ENCODE data around the gene TNFRSF13B.
"Not testable (repeated sequence)": the region's sequence is repeated elsewhere in the genome, so short reads cannot be mapped to it uniquely, and the experiment has no call there.

Gene TNFRSF13B

GRCh38 chr17:16971458-16972338 is at the start of gene TNFRSF13B:
Gene TNFRSF13B, minus strand, starts transcription at chr17:16972118. Its CDS starts 43 bp downstream, at chr17:16972075.
- DNase-seq, result no peak

DNA sequence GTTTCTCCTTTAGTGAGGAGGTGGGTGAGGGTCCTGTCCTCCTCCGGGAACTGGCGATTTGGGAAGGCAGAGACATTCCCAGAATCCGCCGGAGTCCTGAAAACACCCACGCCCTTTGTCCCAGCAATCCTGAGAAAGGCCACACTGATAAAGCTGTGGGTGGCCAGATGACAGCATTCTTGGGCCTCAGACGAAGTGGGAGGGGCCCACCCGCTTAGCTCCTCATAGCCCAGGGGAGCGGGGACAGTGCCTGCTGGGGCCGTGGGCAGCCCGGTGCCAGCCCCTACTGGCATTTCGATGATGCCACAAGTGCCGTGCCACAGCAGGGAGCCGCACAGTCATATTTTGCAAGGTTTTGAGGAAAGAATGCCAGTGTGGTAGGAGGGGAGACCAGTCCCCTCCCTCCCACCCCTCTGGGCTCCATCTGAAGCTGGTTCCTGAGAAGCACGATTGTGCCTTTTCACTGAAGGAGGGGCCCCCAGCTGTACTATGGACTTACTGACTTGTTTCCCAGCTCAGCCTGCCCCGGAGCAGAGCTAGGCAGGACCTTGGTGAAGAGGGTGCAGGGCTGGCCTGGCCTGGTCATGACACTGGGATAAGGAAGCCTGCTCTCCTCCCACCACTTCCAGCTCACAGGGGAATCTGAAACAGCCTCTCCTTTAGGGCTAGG is 49.4 kb upstream of the TNFRSF13B start:
- no peak for DNase-seq

GRCh38 chr17:17020821-17021193 is 48.9 kb upstream of the TNFRSF13B start:
- DNase-seq, result no peak

GRCh38 chr17:17019891-17020456 is 48.1 kb upstream of the TNFRSF13B start:
- DNase-seq, result no peak

- no peak for DNase-seq
Measured at GRCh38 chr17:17019430-17019762, 47.5 kb upstream of the TNFRSF13B start.

DNA sequence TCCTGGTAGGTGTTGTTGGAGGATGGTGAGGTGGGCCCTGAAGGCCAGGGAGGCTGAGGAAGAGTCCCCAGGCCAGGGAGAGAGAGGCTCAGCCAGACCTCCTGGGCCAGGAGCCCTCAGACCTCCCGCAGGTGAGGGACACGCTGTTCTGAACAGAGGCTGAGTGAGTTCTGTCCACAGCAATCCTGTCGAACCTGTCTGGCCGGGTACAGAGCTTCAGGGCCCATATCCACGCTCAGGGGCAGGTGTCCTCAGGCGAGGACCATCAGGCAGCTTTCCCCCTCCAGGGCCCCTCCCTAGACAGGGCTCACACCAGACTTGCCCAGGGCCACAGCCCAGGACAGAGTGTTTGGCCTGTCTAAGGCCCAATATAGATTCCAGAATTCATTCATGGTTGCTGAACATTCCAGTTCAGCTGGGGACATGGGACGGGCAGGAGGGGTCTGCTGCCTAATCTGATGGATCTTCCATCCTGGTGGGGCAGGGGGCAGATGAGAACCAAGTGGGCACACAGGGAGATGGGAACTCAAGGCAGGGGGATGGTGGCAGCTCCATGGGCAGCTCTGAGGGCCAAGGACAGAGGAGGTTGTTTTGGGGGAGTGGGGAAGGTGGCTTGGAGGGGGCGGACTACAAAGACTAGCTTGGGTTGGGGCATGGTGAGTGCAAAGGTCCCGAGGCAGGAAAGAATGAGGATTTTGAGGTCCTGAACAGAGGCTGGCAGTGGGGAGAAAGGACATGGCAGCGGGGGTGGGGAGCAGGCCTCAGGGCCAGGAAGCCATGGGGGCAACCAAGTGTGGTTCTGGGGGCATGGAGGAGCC is 46.9 kb upstream of the TNFRSF13B start:
- DNase-seq, result peak; percentile 32 to 80

GRCh38 chr17:17018021-17018441 is 46.1 kb upstream of the TNFRSF13B start:
- DNase-seq, result no peak

GRCh38 chr17:17017343-17018014 is 45.6 kb upstream of the TNFRSF13B start:
- no peak for DNase-seq

- DNase-seq, result not testable (repeated sequence)
Measured at GRCh38 chr17:17016199-17017197, 44.6 kb upstream of the TNFRSF13B start.

DNA sequence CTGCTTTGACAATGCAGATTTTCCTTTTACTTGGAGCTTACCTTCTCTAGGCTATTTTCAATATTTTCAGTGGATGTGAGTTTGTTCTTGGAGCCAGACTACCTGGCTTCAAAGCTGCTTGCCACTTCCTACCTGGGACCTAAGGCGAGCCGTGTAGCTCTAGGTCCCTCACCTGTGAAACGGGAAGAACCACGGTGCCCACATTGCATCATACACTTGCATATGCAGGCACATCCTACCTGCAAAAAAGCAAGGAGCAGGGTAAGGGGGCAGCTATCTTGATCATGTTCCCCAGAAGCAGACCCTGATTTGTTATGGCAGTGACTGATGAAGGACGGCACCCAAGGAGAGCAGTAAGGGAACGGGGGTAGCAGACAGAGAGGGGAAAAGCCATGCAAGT is 43.3 kb upstream of the TNFRSF13B start:
- DNase-seq, result no peak

GRCh38 chr17:17014748-17015124 is 42.8 kb upstream of the TNFRSF13B start:
- DNase-seq, result peak in 1 of 2 experiments; percentile 22

- not testable (repeated sequence) for DNase-seq
Measured at GRCh38 chr17:17013828-17014747, 42.2 kb upstream of the TNFRSF13B start.

- DNase-seq, result not testable (repeated sequence)
Measured at GRCh38 chr17:17011043-17011907, 39.4 kb upstream of the TNFRSF13B start.

DNA sequence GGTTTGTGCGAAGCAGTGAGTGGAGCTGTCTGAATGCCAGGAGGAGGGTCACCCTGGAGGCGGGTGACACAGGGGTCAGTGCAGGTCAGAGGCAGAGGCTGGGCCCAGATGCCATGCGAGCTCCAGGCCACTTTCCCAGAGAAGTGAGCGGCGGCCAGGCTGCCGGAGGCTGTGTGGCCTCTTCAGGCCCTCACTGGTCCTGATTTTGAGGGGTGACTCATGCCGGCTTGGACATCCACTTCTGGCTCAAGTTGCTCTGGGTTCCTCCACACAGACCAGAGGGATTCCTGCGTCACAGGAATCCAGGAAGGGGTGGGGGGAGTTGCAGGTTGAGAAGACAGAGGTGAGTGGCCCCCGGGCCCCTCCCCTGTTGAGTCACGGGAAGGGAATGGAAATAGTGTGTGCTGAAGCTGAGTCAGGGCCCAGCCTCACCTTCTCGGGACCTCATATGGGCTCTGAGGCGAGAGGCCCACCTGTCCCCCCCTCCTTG is 38.7 kb upstream of the TNFRSF13B start:
- DNase-seq, result not testable (repeated sequence)

DNA sequence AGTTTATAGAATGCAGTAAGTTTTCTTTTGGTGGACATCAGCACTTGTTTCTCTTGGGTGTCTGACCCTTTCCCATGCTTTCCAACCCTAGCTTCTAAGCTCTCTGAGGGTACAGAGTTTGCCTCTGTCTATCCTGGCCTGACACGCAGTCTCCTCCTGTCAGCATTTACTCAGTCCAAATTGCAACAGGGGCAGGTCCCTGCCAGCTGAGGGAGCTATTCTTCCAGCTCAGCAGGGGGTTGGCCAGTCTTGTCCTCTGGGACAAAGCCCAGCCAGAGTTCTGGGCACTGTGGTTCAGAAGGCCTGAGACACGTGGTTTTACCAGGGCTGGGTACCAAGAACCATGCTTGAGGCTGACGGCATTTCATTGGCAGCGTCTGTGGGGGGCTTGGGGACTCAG is 38.1 kb upstream of the TNFRSF13B start:
- not testable (repeated sequence) for DNase-seq

GRCh38 chr17:17008621-17009397 is 36.9 kb upstream of the TNFRSF13B start:
- not testable (repeated sequence) for DNase-seq

DNA sequence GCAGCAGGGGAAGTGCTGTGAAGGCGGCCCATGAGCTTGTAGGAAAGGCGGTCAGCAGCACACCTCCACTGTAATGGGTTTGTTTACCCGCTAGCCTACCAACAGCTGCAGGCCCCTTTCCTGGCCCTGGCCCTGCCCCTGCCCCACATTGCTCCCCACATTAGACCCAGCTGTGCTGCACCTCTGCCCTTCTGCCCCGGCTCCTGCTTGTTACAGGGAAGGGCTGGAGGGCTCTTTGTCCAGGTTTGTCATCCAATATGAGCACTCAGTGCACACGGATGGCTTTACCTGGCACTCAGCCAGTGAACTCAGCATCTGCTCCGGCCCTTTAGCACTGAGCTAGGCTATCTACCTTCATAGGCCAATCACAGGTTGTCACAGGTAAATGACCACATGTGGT is 36.0 kb upstream of the TNFRSF13B start:
- not testable (repeated sequence) for DNase-seq
